HG02571 (cell line): ENCODE results near the gene FOXP4.
"Not testable (repeated sequence)": the region's sequence is repeated elsewhere in the genome, so short reads cannot be mapped to it uniquely, and the experiment has no call there.

ENCODE experiments used
- ATAC-seq: cut with Tn5 transposase; IDR thresholded peaks from one replicate; pipeline ENCODE4 v1.9.1; 2021; ENCODE audit warnings: mild to moderate bottlenecking, moderate library complexity; ENCODE audit not compliant: unreplicated experiment

Gene FOXP4

GRCh38 chr6:41596807-41597206, 50.6 kb downstream of the FOXP4 start:
- no peak for ATAC-seq

DNA sequence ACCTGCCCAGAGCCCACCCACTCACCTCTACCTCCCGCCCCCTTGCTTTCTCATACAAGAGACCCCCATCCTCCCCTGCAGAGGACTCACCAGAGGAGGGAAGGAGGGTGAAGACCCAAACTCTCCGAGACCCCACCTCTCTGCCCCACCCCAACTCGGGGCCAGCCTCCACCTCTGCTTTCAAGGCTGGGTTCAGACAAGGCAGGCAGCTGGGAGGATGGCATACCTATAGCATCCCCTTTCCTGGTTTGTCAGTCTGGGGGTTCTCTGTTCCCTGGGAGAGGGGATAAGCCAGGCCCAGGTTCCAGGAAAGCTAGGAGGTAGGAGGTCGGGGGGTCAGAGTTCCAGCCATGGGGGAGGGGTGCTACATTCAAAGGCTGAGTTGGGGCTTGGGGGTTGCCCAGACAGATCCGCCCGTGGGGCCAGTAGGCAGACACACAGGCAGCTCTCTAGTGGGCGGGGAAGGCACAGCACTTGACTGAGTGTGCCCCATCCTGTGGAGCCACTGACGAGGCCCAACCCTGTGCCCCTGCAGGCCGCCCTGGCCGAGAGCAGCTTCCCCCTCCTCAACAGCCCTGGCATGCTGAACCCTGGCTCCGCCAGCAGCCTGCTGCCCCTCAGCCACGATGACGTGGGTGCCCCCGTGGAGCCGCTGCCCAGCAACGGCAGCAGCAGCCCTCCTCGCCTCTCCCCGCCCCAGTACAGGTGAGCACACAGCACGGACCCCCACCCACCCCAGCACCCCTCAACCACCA, 51.2 kb downstream of the FOXP4 start:
- no peak for ATAC-seq

DNA sequence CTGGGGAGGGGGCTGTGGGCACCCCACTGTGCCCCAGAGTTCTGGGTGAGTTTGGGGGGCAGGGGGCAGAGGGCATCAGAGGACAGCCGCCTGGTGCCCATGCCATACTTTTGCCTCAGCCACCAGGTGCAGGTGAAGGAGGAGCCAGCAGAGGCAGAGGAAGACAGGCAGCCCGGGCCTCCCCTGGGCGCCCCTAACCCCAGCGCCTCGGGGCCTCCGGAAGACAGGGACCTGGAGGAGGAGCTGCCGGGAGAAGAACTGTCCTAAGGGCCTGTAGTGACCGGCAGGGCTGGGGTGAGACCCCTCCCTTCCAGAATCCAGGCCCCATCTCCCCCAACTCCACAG, 52.5 kb downstream of the FOXP4 start:
- ATAC-seq: no peak

- no peak for ATAC-seq
These were observed 53.1 kb downstream of the FOXP4 start for GRCh38 chr6:41599015-41599851.

DNA sequence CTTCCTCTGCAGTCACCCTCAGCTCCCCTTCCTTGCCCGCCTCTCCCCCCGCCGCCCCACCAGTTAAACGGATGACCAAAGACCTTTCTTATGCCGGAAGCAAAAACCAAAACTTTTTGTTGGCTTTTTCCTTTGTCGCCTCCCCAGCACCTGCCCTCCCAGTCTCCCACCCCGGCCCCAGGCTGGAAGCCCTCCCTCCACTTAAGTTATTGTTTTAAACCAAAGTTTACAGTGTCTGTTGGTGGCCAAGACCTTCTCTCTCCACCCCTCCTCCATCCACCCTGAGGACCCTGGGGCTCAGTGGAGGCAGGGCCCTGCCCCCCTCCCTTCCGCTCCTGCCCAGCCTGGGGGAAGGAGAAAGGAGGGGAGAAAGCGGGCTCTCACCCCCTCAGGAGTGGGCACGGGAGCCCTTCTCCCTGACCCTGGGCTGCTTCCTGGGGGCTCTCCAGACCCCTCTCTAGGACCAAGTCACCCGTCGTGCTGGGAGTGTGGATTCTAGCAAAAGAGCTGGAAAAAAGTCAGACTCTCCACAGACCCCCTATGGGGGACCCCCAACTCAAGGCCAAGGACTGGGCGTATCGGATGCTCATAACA, 53.8 kb downstream of the FOXP4 start:
- no peak for ATAC-seq

DNA sequence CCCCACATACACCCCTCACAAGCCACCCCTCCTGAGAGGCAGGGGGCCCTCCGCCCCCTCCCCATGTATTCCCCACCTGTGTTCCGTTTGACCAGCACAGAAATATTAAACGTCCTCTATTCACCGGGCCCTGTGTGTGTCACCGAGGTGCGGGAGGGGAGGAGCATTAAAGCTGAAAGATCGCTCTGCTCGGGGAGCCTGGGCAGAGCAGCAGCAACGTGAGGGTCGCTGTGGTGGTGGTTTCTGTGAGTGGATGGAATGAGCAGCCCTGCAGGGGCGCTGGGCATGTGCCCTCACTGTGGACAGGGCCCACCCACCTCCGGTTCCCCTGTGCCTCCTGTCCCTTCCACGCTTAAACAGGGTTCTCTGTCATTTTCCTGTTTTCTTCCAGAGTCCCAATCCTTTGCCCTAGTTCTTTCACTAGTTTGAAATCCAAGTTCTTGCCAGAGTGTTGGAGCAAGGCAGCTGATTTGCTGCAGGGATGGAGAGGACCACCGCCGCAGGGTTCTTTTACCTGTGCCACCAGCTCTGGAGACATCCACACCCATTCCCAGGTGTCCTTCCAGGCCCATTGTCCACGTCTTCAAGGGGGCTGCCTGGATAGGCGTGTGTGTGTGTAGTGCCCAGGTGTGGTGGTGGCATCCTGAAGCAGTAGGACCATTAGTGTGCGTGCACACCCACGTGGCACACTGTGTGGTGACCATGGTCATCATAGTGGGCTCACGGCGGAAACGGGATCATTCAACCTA, 54.5 kb downstream of the FOXP4 start:
- ATAC-seq: no peak

- ATAC-seq: no peak
These were observed 55.0 kb downstream of the FOXP4 start for GRCh38 chr6:41601248-41601549.

DNA sequence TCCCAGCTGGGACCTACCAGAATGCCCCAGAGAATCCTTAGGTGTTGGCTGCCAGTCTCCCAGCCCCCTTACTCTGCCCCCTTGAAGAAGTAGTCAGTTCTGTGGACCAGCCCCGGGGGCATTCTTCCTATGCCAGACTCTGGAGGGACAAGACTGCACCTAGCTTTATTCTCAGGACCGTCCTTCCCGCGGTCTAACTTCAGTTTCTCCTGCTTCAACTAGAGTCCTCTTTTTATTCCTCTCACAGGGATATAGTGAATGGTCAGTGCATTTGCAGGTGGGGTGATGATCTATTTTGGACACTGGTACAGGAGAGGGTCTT, 56.2 kb downstream of the FOXP4 start:
- no peak for ATAC-seq

GRCh38 chr6:41602864-41603608, 56.9 kb downstream of the FOXP4 start:
- no peak for ATAC-seq

GRCh38 chr6:41604006-41604405, 57.8 kb downstream of the FOXP4 start:
- ATAC-seq: no peak

DNA sequence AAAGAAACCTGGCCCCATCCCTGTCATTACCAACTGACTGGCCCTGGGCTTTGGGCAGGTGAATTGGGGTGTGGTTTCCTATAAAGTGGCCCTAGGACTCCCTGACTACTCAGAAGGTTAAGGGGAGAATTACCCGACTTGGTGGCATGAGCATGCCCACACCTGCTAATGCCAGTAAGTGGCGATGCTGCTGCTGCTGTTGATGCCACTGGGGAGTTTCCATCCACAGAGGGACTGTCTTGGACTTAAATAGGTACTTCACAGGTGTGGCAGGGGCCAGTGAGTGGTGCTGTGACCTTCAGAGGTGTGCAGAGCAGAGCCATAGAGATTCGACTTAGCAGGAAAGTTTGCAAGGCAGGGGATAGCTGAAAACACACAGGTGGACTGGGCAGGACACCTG, 59.5 kb downstream of the FOXP4 start:
- ATAC-seq: no peak

- ATAC-seq: no peak
These were observed 60.9 kb downstream of the FOXP4 start for GRCh38 chr6:41607036-41607435.

- no peak for ATAC-seq
These were observed 61.6 kb downstream of the FOXP4 start for GRCh38 chr6:41607736-41608135.

DNA sequence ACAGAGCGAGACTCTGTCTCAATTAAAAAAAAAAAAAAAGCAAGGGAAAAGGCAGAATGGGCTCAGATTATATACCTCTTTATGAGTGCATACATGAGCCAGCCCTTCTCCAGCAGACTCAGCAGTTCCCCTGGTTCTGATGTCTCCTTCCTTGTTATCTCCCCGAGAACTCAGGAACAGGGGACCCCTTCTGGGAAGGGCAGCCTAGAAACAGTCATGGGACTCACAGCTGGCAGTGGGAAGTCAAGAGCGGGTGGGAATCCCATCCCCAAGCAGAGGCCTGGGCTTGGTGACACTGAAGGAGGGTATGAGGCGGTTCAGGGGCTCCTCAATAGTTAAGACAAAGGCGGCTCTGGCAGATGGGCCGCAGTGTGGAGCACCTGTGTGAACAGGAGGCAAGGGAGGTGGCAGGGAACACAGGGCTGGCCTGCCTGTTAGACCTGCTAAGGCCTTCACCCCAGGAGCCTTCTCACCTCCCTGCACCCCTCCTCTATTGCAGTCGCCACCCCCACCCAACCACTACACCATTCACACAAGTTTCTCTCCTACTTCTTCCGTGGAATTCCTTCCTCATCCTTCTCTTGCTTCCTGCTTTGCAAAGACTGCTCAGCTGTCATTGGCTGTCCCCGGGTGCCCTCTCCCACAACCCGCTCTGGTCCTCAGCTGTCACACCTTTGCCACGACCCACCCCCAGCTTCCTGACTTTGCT, 62.4 kb downstream of the FOXP4 start:
- ATAC-seq: no peak

GRCh38 chr6:41614715-41615114, 68.5 kb downstream of the FOXP4 start:
- no peak for ATAC-seq

GRCh38 chr6:41615311-41615710, 69.1 kb downstream of the FOXP4 start:
- no peak for ATAC-seq

- ATAC-seq: no peak
These were observed 72.4 kb downstream of the FOXP4 start for GRCh38 chr6:41618598-41618997.

GRCh38 chr6:41619193-41619592, 73.0 kb downstream of the FOXP4 start:
- ATAC-seq: not testable (repeated sequence)

- ATAC-seq: no peak
These were observed 75.2 kb downstream of the FOXP4 start for GRCh38 chr6:41621367-41621766.

DNA sequence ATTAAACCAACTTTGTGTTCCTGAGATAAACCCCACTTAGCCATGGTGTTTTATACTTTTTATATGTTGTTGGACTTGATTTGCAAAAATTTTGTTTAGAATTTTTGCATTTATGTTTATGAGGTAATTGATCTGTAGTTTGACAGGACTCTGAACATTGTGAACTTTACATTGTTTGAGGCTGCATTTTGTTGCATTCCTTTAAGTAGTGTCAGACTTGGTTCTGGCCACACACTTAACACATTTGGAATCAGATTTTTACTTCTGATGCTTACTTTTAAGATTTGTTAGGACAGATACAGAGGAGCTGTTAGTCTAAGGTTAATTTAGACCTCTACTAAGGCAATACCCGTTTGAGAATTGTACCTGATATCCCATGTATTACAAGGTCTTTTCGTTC, 75.6 kb downstream of the FOXP4 start:
- no peak for ATAC-seq
